ENCODE results near the gene ATG5.
"Not testable (repeated sequence)": the region's sequence is repeated elsewhere in the genome, so short reads cannot be mapped to it uniquely, and the experiment has no call there.

ATG5 gene

DNA sequence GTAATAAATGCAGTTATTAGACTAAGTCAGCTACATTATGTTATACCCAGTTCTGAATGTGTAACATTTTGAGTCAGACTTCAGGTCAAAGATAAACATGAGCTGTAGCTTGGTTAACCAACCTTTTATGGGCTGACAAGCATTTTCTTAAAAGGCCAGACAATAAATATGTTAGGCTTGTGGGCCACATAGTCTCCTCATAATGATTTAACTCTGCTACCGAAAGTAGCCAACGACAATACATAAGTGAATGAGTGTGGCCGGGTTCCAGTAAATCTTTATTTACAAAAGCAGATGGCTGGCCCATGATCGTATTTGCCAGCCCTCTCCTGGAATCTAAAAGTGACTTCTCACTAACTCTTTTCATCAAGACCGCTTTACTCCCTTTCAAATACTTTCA is 49.9 kb downstream of the ATG5 start (continued):
- TF ChIP-seq, protein P1, sequence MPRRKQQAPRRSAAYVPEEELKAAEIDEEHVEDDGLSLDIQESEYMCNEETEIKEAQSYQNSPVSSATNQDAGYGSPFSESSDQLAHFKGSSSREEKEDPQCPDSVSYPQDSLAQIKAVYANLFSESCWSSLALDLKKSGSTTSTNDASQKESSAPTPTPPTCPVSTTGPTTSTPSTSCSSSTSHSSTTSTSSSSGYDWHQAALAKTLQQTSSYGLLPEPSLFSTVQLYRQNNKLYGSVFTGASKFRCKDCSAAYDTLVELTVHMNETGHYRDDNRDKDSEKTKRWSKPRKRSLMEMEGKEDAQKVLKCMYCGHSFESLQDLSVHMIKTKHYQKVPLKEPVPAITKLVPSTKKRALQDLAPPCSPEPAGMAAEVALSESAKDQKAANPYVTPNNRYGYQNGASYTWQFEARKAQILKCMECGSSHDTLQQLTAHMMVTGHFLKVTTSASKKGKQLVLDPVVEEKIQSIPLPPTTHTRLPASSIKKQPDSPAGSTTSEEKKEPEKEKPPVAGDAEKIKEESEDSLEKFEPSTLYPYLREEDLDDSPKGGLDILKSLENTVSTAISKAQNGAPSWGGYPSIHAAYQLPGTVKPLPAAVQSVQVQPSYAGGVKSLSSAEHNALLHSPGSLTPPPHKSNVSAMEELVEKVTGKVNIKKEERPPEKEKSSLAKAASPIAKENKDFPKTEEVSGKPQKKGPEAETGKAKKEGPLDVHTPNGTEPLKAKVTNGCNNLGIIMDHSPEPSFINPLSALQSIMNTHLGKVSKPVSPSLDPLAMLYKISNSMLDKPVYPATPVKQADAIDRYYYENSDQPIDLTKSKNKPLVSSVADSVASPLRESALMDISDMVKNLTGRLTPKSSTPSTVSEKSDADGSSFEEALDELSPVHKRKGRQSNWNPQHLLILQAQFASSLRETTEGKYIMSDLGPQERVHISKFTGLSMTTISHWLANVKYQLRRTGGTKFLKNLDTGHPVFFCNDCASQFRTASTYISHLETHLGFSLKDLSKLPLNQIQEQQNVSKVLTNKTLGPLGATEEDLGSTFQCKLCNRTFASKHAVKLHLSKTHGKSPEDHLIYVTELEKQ (tag by site-specific recombination; IDR thresholded peaks at IDR 0.05; ENCODE audit: borderline replicate concordance) = no peak

DNA sequence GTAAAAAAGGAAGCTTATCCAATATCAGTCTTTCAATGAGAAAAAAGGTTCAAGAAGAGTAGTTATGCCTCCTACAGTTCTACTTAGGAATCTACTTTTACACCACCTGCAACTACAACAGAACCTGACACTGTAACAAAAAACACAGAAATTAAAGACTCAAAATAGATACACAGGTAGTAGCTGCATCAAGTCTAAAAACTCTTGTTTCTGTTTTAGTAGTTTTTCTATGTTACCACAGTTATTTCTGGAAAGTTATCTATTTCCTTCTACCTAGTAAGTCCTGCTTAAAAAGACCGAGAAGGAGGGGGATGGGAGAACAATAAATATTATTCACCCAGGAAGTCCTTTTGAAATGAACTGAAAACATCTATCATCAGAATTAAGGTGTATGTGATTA is 52.5 kb downstream of the ATG5 start:
- Histone ChIP-seq H3K36me3 (ENCODE audit: control insufficient read depth in 2 of 2, insufficient read depth in 1 of 2, low read length in 2 of 2) (peaks cover 0 to 3% of the 10 kb centered on the region in 2 experiments; a peak in 2 of 3 replicates), H3K27ac (ENCODE audit: extremely low read depth, low read depth, low read length) (no peak overlapping the region), H3K4me1 (ENCODE audit: control insufficient read depth, insufficient read depth, low read length) (peaks cover 22% of the 10 kb centered on the region), H3K9me3 (ENCODE audit: control insufficient read depth, insufficient read depth, low read depth, low read length) (no peaks in the 10 kb centered on the region), H3K4me3 (ENCODE audit: low read depth, low read length) (no peak overlapping the region)
- no peak for TF ChIP-seq ZNF239 (tag by site-specific recombination; IDR thresholded peaks at IDR 0.05)
- no peak for TF ChIP-seq SP7 (tag by site-specific recombination; IDR thresholded peaks at IDR 0.05)
- TF ChIP-seq, protein P2, sequence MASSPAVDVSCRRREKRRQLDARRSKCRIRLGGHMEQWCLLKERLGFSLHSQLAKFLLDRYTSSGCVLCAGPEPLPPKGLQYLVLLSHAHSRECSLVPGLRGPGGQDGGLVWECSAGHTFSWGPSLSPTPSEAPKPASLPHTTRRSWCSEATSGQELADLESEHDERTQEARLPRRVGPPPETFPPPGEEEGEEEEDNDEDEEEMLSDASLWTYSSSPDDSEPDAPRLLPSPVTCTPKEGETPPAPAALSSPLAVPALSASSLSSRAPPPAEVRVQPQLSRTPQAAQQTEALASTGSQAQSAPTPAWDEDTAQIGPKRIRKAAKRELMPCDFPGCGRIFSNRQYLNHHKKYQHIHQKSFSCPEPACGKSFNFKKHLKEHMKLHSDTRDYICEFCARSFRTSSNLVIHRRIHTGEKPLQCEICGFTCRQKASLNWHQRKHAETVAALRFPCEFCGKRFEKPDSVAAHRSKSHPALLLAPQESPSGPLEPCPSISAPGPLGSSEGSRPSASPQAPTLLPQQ (tag by site-specific recombination; IDR thresholded peaks at IDR 0.05) = no peak
- TF ChIP-seq, protein P3, sequence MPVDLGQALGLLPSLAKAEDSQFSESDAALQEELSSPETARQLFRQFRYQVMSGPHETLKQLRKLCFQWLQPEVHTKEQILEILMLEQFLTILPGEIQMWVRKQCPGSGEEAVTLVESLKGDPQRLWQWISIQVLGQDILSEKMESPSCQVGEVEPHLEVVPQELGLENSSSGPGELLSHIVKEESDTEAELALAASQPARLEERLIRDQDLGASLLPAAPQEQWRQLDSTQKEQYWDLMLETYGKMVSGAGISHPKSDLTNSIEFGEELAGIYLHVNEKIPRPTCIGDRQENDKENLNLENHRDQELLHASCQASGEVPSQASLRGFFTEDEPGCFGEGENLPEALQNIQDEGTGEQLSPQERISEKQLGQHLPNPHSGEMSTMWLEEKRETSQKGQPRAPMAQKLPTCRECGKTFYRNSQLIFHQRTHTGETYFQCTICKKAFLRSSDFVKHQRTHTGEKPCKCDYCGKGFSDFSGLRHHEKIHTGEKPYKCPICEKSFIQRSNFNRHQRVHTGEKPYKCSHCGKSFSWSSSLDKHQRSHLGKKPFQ (tag by site-specific recombination; IDR thresholded peaks at IDR 0.05) = no peak
- no peak for TF ChIP-seq ZNF571 (tag by site-specific recombination; IDR thresholded peaks at IDR 0.05)
- TF ChIP-seq ZNF248 (tag by site-specific recombination; IDR thresholded peaks at IDR 0.05) = no peak
- CTCF ChIA-PET = interaction anchor here (0.9 to 1.3 kb wide), 4 partner anchors 21 to 183 kb away, joined by 3 to 7 read pairs (median 4); no protein-coding TSS in a partner anchor
- POLR2A ChIA-PET = no interaction called here

DNA sequence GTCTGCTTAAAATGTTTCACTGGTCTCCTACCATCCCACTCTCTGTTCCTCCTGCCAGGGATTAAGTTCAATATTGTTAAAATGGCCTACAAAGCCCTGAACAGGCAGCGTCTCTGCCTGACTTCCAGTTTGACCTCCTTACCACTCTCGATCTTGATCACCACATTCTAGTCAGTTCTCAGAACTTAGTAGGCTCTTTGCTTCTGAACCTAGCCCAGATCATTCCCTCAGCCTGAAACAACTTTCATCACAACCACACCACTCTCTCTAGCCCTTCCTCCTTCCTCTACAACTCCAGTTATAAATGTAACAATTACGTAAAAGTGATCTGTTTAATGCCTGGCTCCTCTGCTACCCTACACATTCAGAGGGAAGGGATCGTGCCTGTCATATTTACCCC is 53.3 kb downstream of the ATG5 start:
- peaks cover 22% of the 10 kb centered on the region for H3K4me1 ChIP-seq (ENCODE audit: control insufficient read depth, insufficient read depth, low read length)
- peaks cover 0 to 3% of the 10 kb centered on the region in 2 experiments; a peak in 1 of 3 replicates for H3K36me3 ChIP-seq (ENCODE audit: control insufficient read depth in 2 of 2, insufficient read depth in 1 of 2, low read length in 2 of 2)

DNA sequence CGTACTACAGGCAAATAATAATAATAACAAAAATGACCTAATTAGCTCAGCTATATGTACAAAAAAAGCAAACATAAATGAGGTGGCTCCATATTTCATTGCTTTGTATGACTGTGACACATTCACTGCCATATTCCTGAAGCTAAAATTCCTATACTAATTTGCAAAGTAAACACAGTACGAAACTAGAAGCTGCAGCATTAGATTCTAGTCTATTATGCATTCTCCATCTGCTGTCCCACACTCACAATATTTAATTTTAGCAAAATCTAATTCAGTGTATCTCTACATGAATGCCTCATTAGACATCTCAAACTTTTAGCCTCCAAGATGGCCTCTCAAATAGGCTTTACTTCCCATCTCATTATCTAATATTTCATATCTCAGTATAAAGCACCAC is 55.1 kb downstream of the ATG5 start:
- Histone ChIP-seq H3K27ac (ENCODE audit: extremely low read depth, low read depth, low read length) (no peak overlapping the region), H3K9me3 (ENCODE audit: control insufficient read depth, insufficient read depth, low read depth, low read length) (no peaks in the 10 kb centered on the region), H3K4me3 (ENCODE audit: low read depth, low read length) (no peak overlapping the region), H3K36me3 (ENCODE audit: control insufficient read depth in 2 of 2, insufficient read depth in 1 of 2, low read length in 2 of 2) (peaks cover 0 to 3% of the 10 kb centered on the region in 2 experiments; a peak in 1 of 3 replicates), H3K4me1 (ENCODE audit: control insufficient read depth, insufficient read depth, low read length) (peaks cover 22% of the 10 kb centered on the region)
- POLR2A ChIA-PET = no interaction called here
- CTCF ChIA-PET = interaction anchor here (0.8 to 1.4 kb wide), 2 partner anchors 10 to 47 kb away, joined by 3 to 5 read pairs; no protein-coding TSS in a partner anchor
- no peak for TF ChIP-seq ZNF768 (tag by site-specific recombination; IDR thresholded peaks at IDR 0.05)
- TF ChIP-seq ZNF521 (tag by site-specific recombination; IDR thresholded peaks at IDR 0.05) = no peak

More for the DNA sequence above, 53.3 kb downstream of the ATG5 start:
- Histone ChIP-seq H3K27ac (ENCODE audit: extremely low read depth, low read depth, low read length) (no peak overlapping the region), H3K9me3 (ENCODE audit: control insufficient read depth, insufficient read depth, low read depth, low read length) (no peaks in the 10 kb centered on the region), H3K4me3 (ENCODE audit: low read depth, low read length) (no peak overlapping the region)
- ChIA-PET POLR2A (interaction anchor here (0.7 kb wide), 1 partner anchor 33 kb away, joined by 3 read pairs; no protein-coding TSS in a partner anchor), CTCF (interaction anchor here (0.6 to 1.5 kb wide), 3 partner anchors 49 to 842 kb away, joined by 4 to 6 read pairs (median 6); no protein-coding TSS in a partner anchor)
- TF ChIP-seq ZIC2 (tag by site-specific recombination; IDR thresholded peaks at IDR 0.05) = no peak

DNA sequence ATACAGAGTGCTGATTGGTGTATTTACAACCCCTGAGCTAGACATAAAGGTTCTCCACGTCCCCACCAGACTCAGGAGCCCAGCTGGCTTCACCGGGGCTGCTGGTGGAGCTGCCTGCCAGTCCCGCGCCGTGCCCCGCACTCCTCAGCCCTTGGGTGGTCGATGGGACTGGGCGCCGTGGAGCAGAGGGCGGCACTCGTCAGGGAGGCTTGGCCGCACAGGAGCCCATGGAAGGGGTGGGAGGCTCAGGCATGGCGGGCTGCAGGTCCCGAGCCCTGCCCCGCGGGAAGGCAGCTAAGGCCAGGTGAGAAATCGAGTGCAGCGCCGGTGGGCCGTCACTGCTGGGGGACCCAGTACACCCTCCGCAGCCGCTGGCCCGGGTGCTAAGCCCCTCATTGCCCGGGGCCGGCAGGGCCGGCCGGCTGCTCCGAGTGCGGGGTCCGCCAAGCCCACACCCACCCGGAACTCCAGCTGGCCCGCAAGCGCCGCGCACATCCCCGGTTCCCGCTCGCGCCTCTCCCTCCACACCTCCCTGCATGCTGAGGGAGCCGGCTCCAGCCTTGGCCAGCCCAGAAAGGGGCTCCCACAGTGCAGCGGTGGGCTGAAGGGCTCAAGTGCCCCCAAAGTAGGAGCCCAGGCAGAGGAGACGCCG is 56.2 kb downstream of the ATG5 start:
- POLR2A ChIA-PET; H3K9me3 ChIP-seq (ENCODE audit: control insufficient read depth, insufficient read depth, low read depth, low read length); H3K27ac ChIP-seq (ENCODE audit: extremely low read depth, low read depth, low read length); H3K36me3 ChIP-seq (ENCODE audit: control insufficient read depth in 2 of 2, insufficient read depth in 1 of 2, low read length in 2 of 2); H3K4me3 ChIP-seq (ENCODE audit: low read depth, low read length); CTCF ChIA-PET: not testable (repeated sequence)
- H3K4me1 ChIP-seq (ENCODE audit: control insufficient read depth, insufficient read depth, low read length) = peaks cover 16% of the 10 kb centered on the region

Measured in HEK293 (cell line).